ENCODE data around the gene GRM7. TPM values are rescaled to one million over a fixed set of nuclear protein-coding genes. Genes with fewer than 3 reads are reported as not detected.

Gene GRM7
- total RNA-seq, 1 experiment from 2014 or later = 0.28 TPM

- no CpG with 5 or more reads among the region's 1 CpG for WGBS (ENCODE audit: extremely low coverage, insufficient read length, low lambda C conversion rate)
- H3K9me3 Mint-ChIP-seq = no peaks in the 10 kb centered on the region
These were observed 754.1 kb downstream of the GRM7 start for GRCh38 chr3:7615043-7615442.

More at GRCh38 chr3:7615043-7615442, 754.1 kb downstream of the GRM7 start:
- Mint-ChIP-seq H3K4me1 (no peaks in the 10 kb centered on the region), H3K4me3 (no peak overlapping the region), H3K27me3 (ENCODE audit: low read depth) (no peaks in the 10 kb centered on the region), H3K27ac (no peak overlapping the region), H3K36me3 (ENCODE audit: insufficient read depth in 1 of 3, low read depth in 3 of 3) (no peaks in the 10 kb centered on the region; a peak in 1 of 7 replicates)
- no peak overlapping the region for H3K23ac ChIP-seq (ENCODE audit: insufficient read length, low read depth, low read length)
- H3K4me1 ChIP-seq (ENCODE audit: insufficient read depth, low read length) = no peaks in the 10 kb centered on the region
- DNase-seq = no peak
- no peaks in the 10 kb centered on the region for H3K79me2 ChIP-seq (ENCODE audit: insufficient read depth, low read length)
- no peak for TF ChIP-seq CTCF (conservative IDR thresholded peaks at IDR 0.05)
- H4K5ac ChIP-seq (ENCODE audit: insufficient read length, low read depth, low read length) = no peak overlapping the region
- no peak overlapping the region for H3K9ac ChIP-seq (ENCODE audit: extremely low read depth, insufficient read length, low read length)
- H2AFZ ChIP-seq (ENCODE audit: low read length) = no peak overlapping the region
- no peak overlapping the region for H2BK15ac ChIP-seq (ENCODE audit: low read depth, low read length)
- H4K8ac ChIP-seq (replicated peaks; ENCODE audit: insufficient read length, low read depth, low read length) = no peak overlapping the region
- no peak overlapping the region for H3K4me2 ChIP-seq (ENCODE audit: insufficient read depth, insufficient read length, low read length)
- H2AK5ac ChIP-seq (ENCODE audit: insufficient read length, low read length) = no peak overlapping the region
- no peak overlapping the region for H3K56ac ChIP-seq (ENCODE audit: insufficient read length, low read depth, low read length)
- H3K27ac ChIP-seq (ENCODE audit: insufficient read length, low read depth, low read length) = no peak overlapping the region
- no peak overlapping the region for H4K91ac ChIP-seq (ENCODE audit: insufficient read length, low read depth, low read length)
- H3K14ac ChIP-seq (ENCODE audit: insufficient read depth, low read length) = no peak overlapping the region
- H3K4ac ChIP-seq (ENCODE audit: low read depth, low read length) = no peak overlapping the region
- no peak overlapping the region for H2BK120ac ChIP-seq (ENCODE audit: low read depth, low read length, poor library complexity, severe bottlenecking)
- H3K27me3 ChIP-seq (ENCODE audit: insufficient read depth, low read length) = no peaks in the 10 kb centered on the region
- H2BK20ac ChIP-seq (ENCODE audit: low read depth, low read length, poor library complexity, severe bottlenecking) = no peak overlapping the region
- H3K23me2 ChIP-seq (ENCODE audit: insufficient read length, low read depth, low read length, poor library complexity, severe bottlenecking) = no peaks in the 10 kb centered on the region
- no peaks in the 10 kb centered on the region for H3K9me3 ChIP-seq (ENCODE audit: control insufficient read depth, low read depth, low read length)
- H2BK5ac ChIP-seq (ENCODE audit: insufficient read length, low read length) = no peak overlapping the region
- H3K18ac ChIP-seq (ENCODE audit: insufficient read length, low read depth, low read length) = no peak overlapping the region
- H4K20me1 ChIP-seq (ENCODE audit: control insufficient read depth, insufficient read depth, insufficient read length) = no peaks in the 10 kb centered on the region
- H3T11ph ChIP-seq (ENCODE audit: low read length) = no peak overlapping the region
- H2BK12ac ChIP-seq (ENCODE audit: insufficient read length, low read depth, low read length) = no peak overlapping the region
- no peaks in the 10 kb centered on the region for H3K79me1 ChIP-seq (ENCODE audit: insufficient read depth, low read depth, low read length, poor library complexity, severe bottlenecking)
